UCSD-AML1 (cell line): ENCODE measurements around the gene AP2B1.

Experiments used
- DNase-seq: peaks from one replicate; lab custom pipeline; 2025; ENCODE audit not compliant: unreplicated experiment; lab: John Stamatoyannopoulos, UW

AP2B1 gene

GRCh38 chr17:35726953-35727460 lies 139.9 kb downstream of the AP2B1 start:
- DNase-seq: no peak

GRCh38 chr17:35727635-35728034 lies 140.5 kb downstream of the AP2B1 start:
- no peak for DNase-seq

GRCh38 chr17:35728551-35728950 lies 141.4 kb downstream of the AP2B1 start:
- DNase-seq: no peak

DNA sequence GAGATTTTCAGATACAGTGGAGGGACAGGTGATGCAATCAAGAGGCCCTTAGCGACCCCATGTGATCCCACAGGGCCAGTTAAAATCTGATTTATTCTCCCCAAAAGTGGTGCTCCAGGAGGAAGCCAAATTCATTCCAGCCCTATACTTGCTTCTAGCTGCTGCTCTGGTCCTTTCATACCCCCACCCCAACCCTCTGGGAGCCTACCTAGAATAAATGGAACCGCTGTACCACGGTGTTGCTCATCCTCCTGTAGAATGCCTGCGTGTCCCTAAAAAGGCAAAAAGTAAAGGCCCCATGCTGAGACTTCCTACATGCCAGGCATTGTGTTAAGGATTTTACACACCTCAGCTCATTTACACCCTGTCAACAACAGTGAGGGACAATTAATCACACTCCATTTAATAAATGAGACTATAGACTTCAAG lies 142.3 kb downstream of the AP2B1 start:
- no peak for DNase-seq

GRCh38 chr17:35730400-35731005 lies 143.4 kb downstream of the AP2B1 start:
- no peak for DNase-seq

GRCh38 chr17:35731239-35731916 lies 144.3 kb downstream of the AP2B1 start, which contains the start of gene RASL10B:
TSS of gene RASL10B (plus strand) at chr17:35731639. CDS start at chr17:35735185, 3,546 bp downstream.
- DNase-seq: no peak

DNA sequence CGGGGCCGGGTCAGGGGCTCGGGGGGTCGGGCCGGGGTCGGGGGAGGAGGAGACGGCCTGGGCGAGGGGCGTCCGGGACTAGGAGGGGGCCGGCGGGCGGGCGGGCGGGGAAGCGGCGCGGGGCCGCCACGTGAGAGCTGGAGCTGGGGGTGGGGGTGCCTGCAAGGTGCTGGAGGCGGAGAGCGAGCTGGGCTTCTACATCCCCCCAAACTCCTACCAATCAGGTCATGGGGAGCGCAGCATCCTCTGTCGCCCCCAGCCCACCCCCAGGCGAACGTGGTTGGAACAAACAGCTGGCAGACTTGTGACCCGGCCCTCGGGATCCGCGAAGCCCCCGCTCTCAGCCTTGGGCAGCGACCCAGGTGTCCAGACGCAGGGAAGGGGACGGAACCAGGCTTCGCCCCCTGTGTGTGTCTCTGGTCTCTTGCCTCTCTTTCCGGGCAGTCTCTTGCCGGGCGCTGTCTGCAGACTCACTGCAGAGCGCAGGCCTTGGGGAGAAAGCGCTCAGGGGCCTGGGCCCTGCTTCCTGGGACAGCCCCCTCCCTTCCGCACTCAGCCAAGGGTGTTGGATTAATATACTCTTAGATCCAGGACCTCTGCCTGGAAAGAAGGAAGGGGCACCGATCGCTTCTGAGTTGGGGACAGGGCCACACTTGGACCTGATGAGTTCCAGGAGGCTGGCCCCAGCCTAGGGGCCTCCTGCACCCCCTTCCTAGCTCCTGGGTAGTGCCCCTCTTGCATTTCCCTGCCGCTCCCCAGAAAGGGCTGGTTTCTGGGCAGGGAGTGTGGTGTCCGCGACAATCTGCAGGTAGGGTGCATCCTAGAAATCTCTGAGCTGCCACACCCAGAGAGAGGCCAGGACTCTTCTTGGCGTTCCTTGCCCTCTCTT lies 145.0 kb downstream of the AP2B1 start:
- no peak for DNase-seq

- no peak for DNase-seq
Observed at GRCh38 chr17:35732806-35733136, 145.6 kb downstream of the AP2B1 start.

GRCh38 chr17:35733366-35733765 lies 146.2 kb downstream of the AP2B1 start:
- DNase-seq: no peak

GRCh38 chr17:35734396-35734795 lies 147.3 kb downstream of the AP2B1 start:
- DNase-seq: no peak

DNA sequence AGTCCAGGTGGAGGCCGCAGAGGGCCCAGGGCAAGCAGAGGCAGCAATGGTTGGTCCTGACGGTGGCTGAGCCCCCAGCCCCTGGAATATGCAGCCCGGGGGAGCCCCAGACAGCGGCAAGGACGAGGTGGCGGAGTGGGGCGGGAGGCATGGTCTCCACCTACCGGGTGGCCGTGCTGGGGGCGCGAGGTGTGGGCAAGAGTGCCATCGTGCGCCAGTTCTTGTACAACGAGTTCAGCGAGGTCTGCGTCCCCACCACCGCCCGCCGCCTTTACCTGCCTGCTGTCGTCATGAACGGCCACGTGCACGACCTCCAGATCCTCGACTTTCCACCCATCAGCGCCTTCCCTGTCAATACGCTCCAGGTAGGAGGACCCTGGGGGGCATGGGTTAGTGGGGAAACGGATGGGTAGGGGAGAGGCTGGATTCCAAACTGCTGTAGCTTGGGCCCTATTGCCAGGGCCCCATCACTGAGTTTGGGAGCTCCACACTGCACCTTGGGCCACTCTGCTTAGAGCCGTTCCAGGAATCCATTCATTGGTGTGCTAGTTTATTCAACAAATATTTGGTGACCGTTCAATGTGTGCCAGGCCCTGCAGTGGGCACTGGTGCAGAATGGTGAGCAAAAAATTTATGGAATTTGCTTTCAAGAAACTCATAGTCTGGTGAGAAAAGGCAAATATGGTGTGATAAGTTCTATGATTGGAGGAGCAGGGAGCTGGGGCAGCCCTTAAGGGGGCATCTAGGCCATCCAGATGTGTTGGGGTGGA lies 148.1 kb downstream of the AP2B1 start:
- DNase-seq: no peak

DNA sequence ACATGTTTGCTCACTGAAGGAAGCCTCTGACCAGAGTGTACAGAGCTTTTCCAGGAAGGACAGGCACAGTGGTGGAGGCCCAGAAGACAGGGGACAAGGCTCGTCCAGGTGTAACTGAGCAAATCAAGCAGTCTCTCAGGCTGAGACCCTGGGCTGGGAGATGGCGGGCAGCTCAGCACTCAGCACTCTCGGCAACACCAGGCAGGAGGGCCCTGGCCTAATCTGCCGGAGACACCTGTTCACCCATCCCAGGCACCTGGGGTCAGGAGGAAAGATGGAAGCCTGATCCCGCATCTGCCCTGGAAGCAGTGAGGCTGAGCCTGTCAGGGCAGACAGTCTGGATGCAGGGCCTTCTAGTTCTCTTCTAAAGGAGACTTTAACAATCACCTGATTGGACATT lies 149.1 kb downstream of the AP2B1 start:
- DNase-seq: no peak

GRCh38 chr17:35738519-35739133 lies 151.5 kb downstream of the AP2B1 start:
- no peak for DNase-seq

DNA sequence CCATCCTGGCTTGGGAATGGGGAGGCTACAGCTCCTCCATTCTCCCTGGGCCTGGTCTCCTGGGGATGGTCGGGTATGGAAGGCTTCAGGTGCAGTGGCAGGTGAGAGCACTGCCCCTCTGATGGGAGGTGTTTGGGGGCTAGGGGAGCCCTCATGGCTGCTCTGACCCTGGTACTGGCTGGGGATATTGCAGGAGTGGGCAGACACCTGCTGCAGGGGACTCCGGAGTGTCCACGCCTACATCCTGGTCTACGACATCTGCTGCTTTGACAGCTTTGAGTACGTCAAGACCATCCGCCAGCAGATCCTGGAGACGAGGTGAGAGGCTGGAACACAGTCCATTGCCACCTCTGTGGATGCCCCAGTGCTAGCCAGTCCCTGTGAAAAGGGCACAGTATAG lies 153.1 kb downstream of the AP2B1 start:
- no peak for DNase-seq

DNA sequence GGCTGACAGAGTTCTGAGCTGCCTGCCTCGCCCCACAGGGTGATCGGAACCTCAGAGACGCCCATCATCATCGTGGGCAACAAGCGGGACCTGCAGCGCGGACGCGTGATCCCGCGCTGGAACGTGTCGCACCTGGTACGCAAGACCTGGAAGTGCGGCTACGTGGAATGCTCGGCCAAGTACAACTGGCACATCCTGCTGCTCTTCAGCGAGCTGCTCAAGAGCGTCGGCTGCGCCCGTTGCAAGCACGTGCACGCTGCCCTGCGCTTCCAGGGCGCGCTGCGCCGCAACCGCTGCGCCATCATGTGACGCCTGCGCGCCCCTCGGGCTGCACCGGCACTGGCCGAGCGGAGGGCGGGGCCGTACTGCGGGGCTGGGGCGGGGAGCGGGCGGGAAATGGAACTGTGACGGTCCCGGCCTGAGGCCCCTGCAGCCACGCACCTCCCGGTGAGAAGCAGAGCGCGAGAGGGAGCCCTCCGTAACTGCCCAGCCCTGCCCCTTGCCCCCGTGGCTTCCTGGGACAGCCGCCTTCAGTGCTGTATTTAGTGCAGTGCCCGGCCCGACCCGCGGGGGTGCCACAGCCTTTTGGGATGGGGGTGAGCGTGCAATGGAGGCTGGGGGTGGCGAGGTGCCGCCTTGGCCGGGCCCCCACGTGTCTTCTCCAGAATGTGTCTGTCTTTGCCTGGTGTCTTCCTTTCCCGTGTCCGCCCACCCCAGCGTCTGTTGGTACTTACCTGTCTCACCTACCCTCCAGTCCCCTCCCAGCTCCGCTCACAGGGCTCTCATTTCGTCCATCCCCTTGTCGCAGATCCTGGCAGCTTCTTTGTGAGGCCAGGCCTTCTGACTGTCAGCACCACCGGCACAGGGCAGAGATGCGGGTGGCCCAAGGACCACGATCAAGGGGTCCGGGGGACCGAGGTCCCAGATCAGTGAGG lies 154.1 kb downstream of the AP2B1 start:
- no peak for DNase-seq

DNA sequence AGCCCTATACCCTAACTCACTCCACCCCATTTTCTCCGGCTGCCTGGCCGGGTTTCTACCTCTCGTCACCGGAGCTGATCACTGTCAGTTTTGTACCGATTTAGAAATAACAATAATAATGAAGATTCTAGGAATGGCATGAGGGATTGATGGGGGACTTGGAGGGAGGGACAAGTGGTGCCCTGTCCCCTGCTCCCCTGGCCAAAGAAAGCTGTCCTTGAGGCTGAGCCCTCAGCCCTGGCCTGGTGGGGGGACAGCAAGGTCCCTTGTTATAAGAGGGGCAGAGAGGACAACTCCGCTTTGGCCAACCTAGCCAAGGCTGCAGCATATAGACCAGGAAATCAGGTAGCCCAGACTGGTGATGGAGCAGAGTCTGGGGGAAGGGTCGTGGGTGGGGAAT lies 155.4 kb downstream of the AP2B1 start:
- no peak for DNase-seq

DNA sequence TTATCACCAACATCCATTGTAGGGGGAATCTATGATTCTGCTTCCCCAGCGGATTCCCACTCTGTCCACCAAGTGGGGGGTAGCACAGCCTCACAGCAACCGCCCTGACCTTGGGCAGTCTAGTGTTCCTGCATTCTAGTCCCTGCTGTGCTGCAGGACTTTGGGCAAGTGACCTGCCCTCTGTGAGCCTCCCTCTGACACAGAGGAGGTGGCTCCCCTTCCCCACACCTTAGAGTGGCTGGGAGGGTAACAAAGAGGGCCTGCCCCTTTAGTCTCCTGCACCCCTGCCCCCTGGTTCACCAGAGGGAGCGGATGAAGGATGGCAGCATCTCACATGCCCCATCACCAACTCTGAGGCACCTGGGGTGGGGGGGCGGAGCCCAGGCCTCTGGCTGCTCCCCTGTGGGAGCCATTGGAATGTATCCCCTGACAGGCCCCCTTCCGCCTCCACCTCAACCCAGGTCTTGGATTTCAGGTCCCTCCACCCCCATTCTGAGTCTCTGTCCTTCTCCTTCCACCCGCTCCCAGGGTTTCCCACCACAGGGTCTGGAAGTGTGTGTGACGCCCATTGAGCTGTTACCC lies 155.9 kb downstream of the AP2B1 start:
- no peak for DNase-seq

DNA sequence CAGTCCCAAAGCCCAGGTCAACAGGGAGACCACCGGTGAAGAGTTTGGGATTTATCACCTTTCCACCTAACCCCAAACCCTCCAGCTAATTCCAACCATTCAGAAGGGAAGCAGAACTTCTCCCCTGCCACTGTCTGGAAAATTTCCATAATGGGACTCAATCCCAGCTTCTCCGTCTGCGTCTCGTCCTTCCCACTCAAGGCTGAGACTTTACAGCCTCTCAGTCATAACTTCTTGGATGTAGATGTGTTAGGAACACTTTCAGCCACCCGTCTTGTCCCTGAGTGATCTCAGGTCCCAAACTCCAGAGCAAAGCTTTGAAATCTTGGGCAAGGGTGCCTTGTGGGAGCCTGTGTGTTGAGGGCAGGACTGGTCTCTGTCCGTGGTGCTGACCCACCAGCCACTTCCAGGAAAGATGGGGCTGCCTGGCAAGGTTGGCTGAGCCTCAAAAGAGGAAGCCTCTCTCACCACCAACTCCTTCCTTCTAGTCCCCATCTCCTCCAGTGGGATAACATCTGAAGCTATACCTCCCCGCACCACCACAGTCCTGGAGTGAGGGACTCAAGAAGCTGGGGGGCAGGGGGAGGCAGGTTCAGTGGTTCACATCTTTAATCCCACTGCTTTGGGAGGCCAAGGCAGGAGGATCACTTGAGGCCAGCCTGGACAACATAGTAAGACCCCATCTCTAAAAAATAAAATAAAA lies 156.7 kb downstream of the AP2B1 start:
- peak; percentile 67 for DNase-seq

DNA sequence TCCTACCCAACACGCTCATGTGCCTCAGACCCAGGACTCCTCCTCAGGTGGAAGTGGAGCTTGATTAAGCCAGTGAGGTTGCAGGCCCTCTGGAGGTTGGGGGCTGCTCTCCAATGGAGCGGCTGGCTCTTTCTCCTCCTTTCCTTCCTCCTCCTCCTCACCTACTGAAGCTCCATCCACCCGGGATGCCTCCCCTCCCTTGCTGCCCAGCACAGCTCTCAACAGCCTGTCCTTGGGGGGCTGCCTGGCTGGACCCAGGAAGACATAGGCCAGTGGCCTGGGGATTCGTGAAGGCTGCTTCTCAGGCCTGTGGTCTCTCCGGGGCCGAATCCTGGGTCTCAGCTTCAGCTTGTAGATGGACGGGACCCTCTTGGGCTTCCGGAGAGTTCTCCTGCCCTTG lies 157.7 kb downstream of the AP2B1 start:
- DNase-seq: no peak
